ENCODE data around the gene TEX2. TPM values are rescaled to one million over a fixed set of nuclear protein-coding genes. Genes with fewer than 3 reads are reported as not detected.
A peak's percentile ranks its signal among the peaks of the same experiment; 100 is the strongest.

The TEX2 gene
- polyA plus RNA-seq, 3 donors, result 6.5 to 8.7 (median 7.8) TPM

GRCh38 chr17:64264891-64265290, 1.8 kb upstream of the TEX2 start:
- Histone ChIP-seq H3K4me3 (replicated peaks in 1 of 3; ENCODE audit: low read depth in 2 of 3, low read length in 3 of 3) (no peak overlapping the region), H3K9ac (ENCODE audit: insufficient read depth, low read length, poor library complexity, severe bottlenecking) (no peak overlapping the region), H4K20me1 (ENCODE audit: insufficient read depth, low read length) (peaks cover 7% of the 10 kb centered on the region), H3K27ac (ENCODE audit: low read depth in 1 of 2, low read length in 2 of 2) (no peak overlapping the region), H3K36me3 (replicated peaks in 1 of 2; ENCODE audit: control insufficient read depth in 1 of 2, insufficient read depth in 2 of 2, low read length in 2 of 2) (no peaks in the 10 kb centered on the region), H3K4me2 (replicated peaks; ENCODE audit: extremely low read depth, low read length, poor library complexity, severe bottlenecking) (no peak overlapping the region), H3K27me3 (ENCODE audit: control insufficient read depth in 2 of 2, insufficient read depth in 2 of 2, low read length in 2 of 2) (no peaks in the 10 kb centered on the region), H3K79me2 (ENCODE audit: insufficient read depth, low read length) (peaks cover 31% of the 10 kb centered on the region), H2AFZ (ENCODE audit: insufficient read depth, low read depth, low read length, poor library complexity, severe bottlenecking) (no peak overlapping the region), H3K4me1 (ENCODE audit: control insufficient read depth in 1 of 2, insufficient read depth in 2 of 2, low read length in 2 of 2) (peaks cover 33 to 36% of the 10 kb centered on the region in 2 donors), H3K9me3 (replicated peaks in 1 of 2; ENCODE audit: control insufficient read depth in 1 of 2, insufficient read depth in 1 of 2, low read length in 2 of 2) (no peaks in the 10 kb centered on the region)
- Mint-ChIP-seq H3K9me3 (peaks cover 0 to 4% (median 0%) of the 10 kb centered on the region in 7 donors), H3K4me1 (peaks cover 53% of the 10 kb centered on the region), H3K4me3 (no peak overlapping the region), H3K36me3 (no peaks in the 10 kb centered on the region), H3K27me3 (ENCODE audit: low read depth in 3 of 3) (peaks cover 0 to 6% (median 0%) of the 10 kb centered on the region in 3 donors), H3K27ac (peak overlapping the region in 1 of 7 donors; percentile 58)
- intact Hi-C loops (cut with micrococcal nuclease), result loop anchor here in 1 of 2 donors (5.0 kb wide), 2 partner anchors 88 to 118 kb away; no protein-coding TSS in a partner anchor
- no peak for TF ChIP-seq CTCF (IDR thresholded peaks at IDR 0.05)
- WGBS (ENCODE audit: insufficient coverage), result 95% methylated on average over 3 of the region's 3 CpGs
- no peak for DNase-seq

DNA sequence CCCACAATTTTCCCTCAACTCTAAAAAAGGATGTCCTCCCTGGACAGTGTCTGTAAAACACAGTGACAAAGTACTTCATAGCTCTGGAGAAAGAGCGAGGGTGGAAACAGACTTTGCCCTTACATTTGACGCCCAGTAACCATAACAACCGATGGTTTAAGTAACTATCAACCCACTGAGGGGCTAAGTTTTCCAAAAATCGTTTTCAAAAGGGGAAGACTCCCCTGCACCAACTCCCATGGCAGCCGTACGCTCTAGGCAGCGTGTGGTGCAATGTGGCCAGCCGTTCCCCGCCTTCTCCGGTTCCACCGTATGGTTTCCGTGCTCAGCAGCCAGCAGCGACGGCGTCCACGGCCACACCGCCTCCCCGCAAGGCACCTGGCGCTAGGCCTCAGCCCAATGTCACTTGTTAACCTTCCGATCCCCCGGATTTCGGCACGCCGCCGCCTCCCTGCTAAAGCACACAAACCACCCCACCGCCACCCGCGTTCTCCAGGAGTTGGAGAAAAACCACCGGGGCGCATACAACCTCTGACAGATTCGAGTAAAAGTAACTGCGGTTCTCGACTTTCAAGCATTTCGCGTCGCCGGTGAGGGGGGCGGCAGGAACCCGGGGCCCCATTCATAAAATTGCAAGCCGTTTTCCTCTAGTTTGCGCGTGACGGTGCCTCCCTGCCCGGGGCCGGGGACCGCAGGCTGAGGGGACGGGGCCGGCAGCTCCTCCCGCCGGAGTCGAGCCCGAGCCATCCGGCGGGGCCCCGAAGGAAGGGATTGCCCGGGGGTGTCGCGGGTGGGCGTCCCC, 661 bp downstream of the TEX2 start:
- Histone ChIP-seq H2AFZ (ENCODE audit: insufficient read depth, low read depth, low read length, poor library complexity, severe bottlenecking) (peak overlapping the region; percentile 93), H3K4me1 (ENCODE audit: control insufficient read depth in 1 of 2, insufficient read depth in 2 of 2, low read length in 2 of 2) (peaks cover 33 to 39% of the 10 kb centered on the region in 2 donors), H4K20me1 (ENCODE audit: insufficient read depth, low read length) (peaks cover 10% of the 10 kb centered on the region), H3K9ac (ENCODE audit: insufficient read depth, low read length, poor library complexity, severe bottlenecking) (peak overlapping the region; percentile 82), H3K79me2 (ENCODE audit: insufficient read depth, low read length) (peaks cover 56% of the 10 kb centered on the region), H3K9me3 (replicated peaks in 1 of 2; ENCODE audit: control insufficient read depth in 1 of 2, insufficient read depth in 1 of 2, low read length in 2 of 2) (no peaks in the 10 kb centered on the region), H3K27me3 (ENCODE audit: control insufficient read depth in 2 of 2, insufficient read depth in 2 of 2, low read length in 2 of 2) (no peaks in the 10 kb centered on the region), H3K27ac (ENCODE audit: low read depth in 1 of 2, low read length in 2 of 2) (peak overlapping the region; percentile 54 to 78), H3K4me3 (replicated peaks in 1 of 3; ENCODE audit: low read depth in 2 of 3, low read length in 3 of 3) (peak overlapping the region; percentile 81 to 86 (median 82)), H3K36me3 (replicated peaks in 1 of 2; ENCODE audit: control insufficient read depth in 1 of 2, insufficient read depth in 2 of 2, low read length in 2 of 2) (no peaks in the 10 kb centered on the region), H3K4me2 (replicated peaks; ENCODE audit: extremely low read depth, low read length, poor library complexity, severe bottlenecking) (peak overlapping the region; percentile 82)
- Mint-ChIP-seq H3K4me1 (peaks cover 41% of the 10 kb centered on the region), H3K4me3 (peak overlapping the region; percentile 97), H3K27me3 (ENCODE audit: low read depth in 3 of 3) (peaks cover 0 to 2% (median 0%) of the 10 kb centered on the region in 3 donors), H3K36me3 (peaks cover 0 to 4% of the 10 kb centered on the region in 2 donors), H3K9me3 (peaks cover 0 to 2% (median 0%) of the 10 kb centered on the region in 7 donors), H3K27ac (peak overlapping the region; percentile 81 to 94 (median 90))
- intact Hi-C loops (cut with micrococcal nuclease), result loop anchor here in 1 of 2 donors (5.0 kb wide), 2 partner anchors 85 to 115 kb away; no protein-coding TSS in a partner anchor
- under 1% methylated on average over 59 of the region's 59 CpGs for WGBS (ENCODE audit: insufficient coverage)
- peak in 2 of 3 donors; percentile 31 to 37 for DNase-seq
- no peak for TF ChIP-seq CTCF (IDR thresholded peaks at IDR 0.05)

All from CD14-positive monocyte (primary cell).